Karpas-422 (cell line): ENCODE results near the gene ANO9. TPM values are rescaled to one million over a fixed set of nuclear protein-coding genes. Genes with fewer than 3 reads are reported as not detected.

Source experiments
- DNase-seq: peaks from one replicate; pipeline ENCODE4 v3.0.0-alpha.2; 2015
- H2AFZ ChIP-seq: fragments of 200-600 bp; sonication (generic); 2 replicates; pipeline ENCODE4 v1.6.1; 2014; ENCODE audit warnings: antibody characterized with exemption, low read length, mixed read lengths
- H3K27ac ChIP-seq: fragments of 200-600 bp; sonication (generic); 2 replicates; pipeline ENCODE4 v1.5.1; 2014; ENCODE audit warnings: mild to moderate bottlenecking, low read length, moderate library complexity
- H3K27me3 ChIP-seq: fragments of 200-600 bp; sonication (generic); 2 replicates; pipeline ENCODE4 v1.6.1; 2014; ENCODE audit warnings: low read length, mixed read lengths
- H3K36me3 ChIP-seq: fragments of 200-600 bp; sonication (generic); 2 replicates; pipeline ENCODE4 v1.6.1; 2014; ENCODE audit warnings: low read length, mixed read lengths; ENCODE audit not compliant: insufficient read depth
- H3K4me1 ChIP-seq: fragments of 200-600 bp; sonication (generic); 2 replicates; pipeline ENCODE4 v1.6.1; 2014; ENCODE audit warnings: mild to moderate bottlenecking, low read length, mixed read lengths
- H3K4me2 ChIP-seq: fragments of 200-600 bp; sonication (generic); 2 replicates; pipeline ENCODE4 v1.6.1; 2014; ENCODE audit warnings: low read length, low read depth, mild to moderate bottlenecking; ENCODE audit not compliant: poor library complexity, severe bottlenecking
- H3K4me3 ChIP-seq: fragments of 200-600 bp; sonication (generic); 2 replicates; pipeline ENCODE4 v1.5.1; 2014; ENCODE audit warnings: mild to moderate bottlenecking, antibody characterized with exemption, low read length, mixed read lengths
- H3K79me2 ChIP-seq: fragments of 200-600 bp; sonication (generic); 2 replicates; pipeline ENCODE4 v1.6.1; 2014; ENCODE audit warnings: mild to moderate bottlenecking, low read length, mixed read lengths
- H3K9ac ChIP-seq: fragments of 200-600 bp; sonication (generic); 2 replicates; pipeline ENCODE4 v1.6.0; 2014; ENCODE audit warnings: low read length
- H3K9me2 ChIP-seq: fragments of 200-600 bp; sonication (generic), shearing (Covaris generic); replicated peaks from 2 replicates; pipeline ENCODE4 v1.6.0; 2014; ENCODE audit warnings: mild to moderate bottlenecking, low read length, moderate library complexity; ENCODE audit not compliant: insufficient read depth
- H3K9me3 ChIP-seq: fragments of 300-700, 200-600 bp; sonication (generic); 2 replicates; pipeline ENCODE4 v1.6.1; 2014; ENCODE audit warnings: low read length, mixed read lengths
- H4K20me1 ChIP-seq: fragments of 200-600 bp; sonication (generic); 2 replicates; pipeline ENCODE4 v1.6.1; 2014; ENCODE audit warnings: mild to moderate bottlenecking, antibody characterized with exemption, low read length, low read depth; ENCODE audit not compliant: insufficient read depth
- total RNA-seq: library from RNA; depleted of rRNA; stranded (reverse); fragments of >200 nt; shearing (Covaris generic); gene quantifications from 2 replicates; pipeline ENCODE4 v1.2.3, GENCODE V29; 2014; ENCODE audit warnings: low replicate concordance

Gene ANO9
- total RNA-seq, 1 experiment from 2014 or later, result 1.4 TPM

GRCh38 chr11:420054-420910 lies 21.5 kb downstream of the ANO9 start:
- no peaks in the 10 kb centered on the region for H3K27me3 ChIP-seq
- no peaks in the 10 kb centered on the region for H3K9me2 ChIP-seq
- H2AFZ ChIP-seq, result no peak overlapping the region
- no peak for DNase-seq
- H3K79me2 ChIP-seq, result no peaks in the 10 kb centered on the region
- no peaks in the 10 kb centered on the region for H3K4me1 ChIP-seq
- H3K36me3 ChIP-seq, result no peaks in the 10 kb centered on the region
- no peak overlapping the region for H3K4me2 ChIP-seq
- no peak overlapping the region for H3K27ac ChIP-seq
- no peak overlapping the region for H3K4me3 ChIP-seq
- no peak overlapping the region for H3K9ac ChIP-seq
- H3K9me3 ChIP-seq, result no peaks in the 10 kb centered on the region
- H4K20me1 ChIP-seq, result no peaks in the 10 kb centered on the region

GRCh38 chr11:419248-420005 lies 22.4 kb downstream of the ANO9 start:
- Histone ChIP-seq H3K36me3 (no peaks in the 10 kb centered on the region), H3K4me1 (no peaks in the 10 kb centered on the region), H3K9ac (no peak overlapping the region), H4K20me1 (no peaks in the 10 kb centered on the region), H3K27me3 (no peaks in the 10 kb centered on the region), H3K4me2 (no peak overlapping the region), H3K27ac (no peak overlapping the region), H3K9me3 (no peaks in the 10 kb centered on the region), H3K9me2 (no peaks in the 10 kb centered on the region), H3K79me2 (no peaks in the 10 kb centered on the region), H2AFZ (no peak overlapping the region), H3K4me3 (no peak overlapping the region)
- no peak for DNase-seq

DNA sequence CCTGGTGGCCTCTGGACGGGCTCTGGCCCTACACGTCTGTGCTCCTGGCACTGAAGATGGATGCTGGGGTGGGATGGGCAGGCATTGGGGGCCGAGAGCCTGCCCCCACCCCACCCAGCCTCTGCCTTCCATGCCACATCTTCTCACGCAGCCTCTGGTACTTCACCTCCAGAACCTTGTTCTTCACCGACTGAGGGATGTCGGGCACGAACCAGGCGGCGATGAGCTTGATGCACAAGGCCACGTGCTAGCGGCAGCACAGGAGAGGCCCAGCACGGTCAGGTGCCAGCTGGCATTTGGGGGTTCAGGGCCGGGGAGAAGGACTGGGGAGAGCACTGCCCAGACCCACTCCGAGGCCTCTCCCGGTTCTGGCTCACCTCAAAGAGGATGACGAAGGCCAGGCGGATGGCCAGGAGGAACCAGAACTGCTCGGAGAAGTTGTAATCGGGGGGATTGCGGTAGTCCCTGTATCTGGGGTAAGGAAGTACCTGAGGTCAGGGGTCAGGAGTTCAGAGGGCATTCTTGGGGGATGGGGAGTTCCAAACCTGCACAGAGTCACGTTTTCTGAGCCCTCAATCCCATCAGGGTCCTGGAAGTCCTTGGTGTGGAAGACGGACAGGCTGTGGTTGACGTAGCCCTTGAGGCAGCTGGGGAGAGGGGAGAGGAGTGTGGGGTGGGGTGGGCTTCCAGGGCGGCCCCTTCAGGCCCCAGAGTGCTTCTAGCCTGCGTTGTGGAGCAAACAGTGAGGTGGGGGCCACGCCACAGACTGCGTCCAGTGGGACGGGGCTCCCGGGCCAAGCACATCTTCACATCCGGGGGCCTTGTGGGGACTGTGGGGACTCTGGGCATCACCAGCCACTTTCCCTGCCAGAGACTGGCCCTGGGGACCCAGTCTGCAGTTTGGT lies 23.2 kb downstream of the ANO9 start:
- DNase-seq, result no peak
- no peak overlapping the region for H3K27ac ChIP-seq

DNA sequence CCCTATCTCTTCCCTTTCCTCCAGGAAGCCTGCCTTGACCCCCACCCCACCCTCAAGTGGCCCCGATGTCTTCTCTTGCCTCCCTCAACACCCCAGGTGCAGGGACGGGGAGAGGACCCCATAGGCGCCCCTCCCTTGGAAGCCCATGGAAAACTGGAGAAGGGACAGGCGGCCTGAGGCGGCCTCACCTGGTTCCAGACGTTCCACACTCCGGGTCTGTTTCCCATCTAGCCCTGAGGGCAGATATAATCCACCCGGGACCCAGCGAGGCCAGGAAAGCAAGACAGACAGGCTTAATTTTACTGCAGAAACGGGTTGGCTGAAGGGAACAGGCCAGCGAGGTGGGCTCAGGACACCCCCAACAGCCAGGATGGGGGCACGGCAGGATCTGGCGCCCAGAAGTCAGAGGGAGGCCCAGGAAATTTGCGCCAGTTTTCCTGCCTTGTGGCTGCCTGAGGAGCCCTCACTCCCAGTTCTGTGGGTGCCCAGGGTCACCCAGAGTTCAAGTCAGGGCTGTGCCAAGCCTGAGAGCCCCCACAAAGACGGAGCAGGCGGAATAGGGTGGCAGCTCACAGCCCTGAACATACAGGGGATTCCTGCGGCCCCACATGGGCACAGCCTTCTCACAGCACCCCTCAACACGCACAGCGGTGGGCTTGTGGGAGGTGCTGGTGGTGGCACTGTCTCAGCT lies 24.0 kb downstream of the ANO9 start:
- Histone ChIP-seq H3K27me3 (no peaks in the 10 kb centered on the region), H3K4me3 (no peak overlapping the region), H3K4me1 (no peaks in the 10 kb centered on the region), H3K9me3 (no peaks in the 10 kb centered on the region), H3K79me2 (no peaks in the 10 kb centered on the region), H3K9me2 (no peaks in the 10 kb centered on the region), H3K9ac (no peak overlapping the region), H2AFZ (no peak overlapping the region), H4K20me1 (0 out of 2 replicates have a peak, but pooled peaks cover 3% of the 10 kb centered on the region), H3K4me2 (no peak overlapping the region), H3K36me3 (no peaks in the 10 kb centered on the region), H3K27ac (no peak overlapping the region)
- DNase-seq, result no peak

More for the DNA sequence above, 23.2 kb downstream of the ANO9 start:
- Histone ChIP-seq H2AFZ (no peak overlapping the region), H3K9me3 (no peaks in the 10 kb centered on the region), H3K9ac (no peak overlapping the region), H4K20me1 (no peaks in the 10 kb centered on the region), H3K9me2 (no peaks in the 10 kb centered on the region), H3K4me3 (no peak overlapping the region), H3K4me2 (no peak overlapping the region), H3K79me2 (no peaks in the 10 kb centered on the region), H3K36me3 (no peaks in the 10 kb centered on the region), H3K4me1 (no peaks in the 10 kb centered on the region), H3K27me3 (no peaks in the 10 kb centered on the region)

DNA sequence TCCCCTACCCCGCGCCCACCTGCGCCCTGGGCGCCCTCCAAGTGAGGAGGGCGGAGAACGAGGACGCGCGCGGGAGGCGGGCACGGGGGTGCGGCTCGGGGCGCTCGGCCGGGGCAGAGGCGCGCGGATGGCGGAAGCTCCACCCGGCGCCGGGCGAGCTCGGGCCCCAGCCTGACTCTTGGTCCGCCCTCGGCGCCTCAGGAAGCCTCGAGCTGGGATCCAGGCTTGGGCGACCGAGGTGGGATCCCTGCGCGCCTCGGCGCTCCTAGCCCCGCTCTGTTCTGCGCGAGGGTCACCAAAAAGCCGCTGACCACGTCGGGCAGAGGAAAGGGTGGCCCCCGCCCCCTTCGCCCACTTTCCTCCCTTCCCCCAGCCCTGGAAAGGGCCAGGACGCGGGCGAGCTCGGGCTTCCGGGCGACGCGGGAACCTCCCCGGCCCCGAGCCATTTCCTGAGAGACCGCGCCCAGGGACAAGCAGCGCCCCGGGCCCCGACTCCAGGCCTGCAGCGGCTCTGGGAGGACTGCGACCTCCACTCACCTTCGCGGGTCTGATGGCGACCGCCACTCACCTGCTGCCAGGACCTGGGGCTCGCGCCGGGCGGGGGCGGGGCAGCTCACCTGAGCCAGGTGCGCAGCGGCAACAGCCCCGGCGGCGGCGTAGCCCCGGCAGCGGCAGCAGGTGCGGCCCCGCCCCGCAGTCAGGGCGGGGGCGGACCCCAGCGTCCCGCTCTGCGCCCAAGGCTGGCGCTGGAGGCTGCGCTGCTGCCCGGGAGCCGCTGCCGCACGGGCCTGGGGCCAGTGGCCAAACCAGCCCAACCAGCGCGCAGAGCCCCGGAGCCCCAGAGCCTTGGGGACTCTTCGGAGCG lies 24.8 kb downstream of the ANO9 start:
- H3K4me1 ChIP-seq, result no peaks in the 10 kb centered on the region
- no peak overlapping the region for H3K4me3 ChIP-seq
- H3K27me3 ChIP-seq, result no peaks in the 10 kb centered on the region
- H3K9me3 ChIP-seq, result no peaks in the 10 kb centered on the region
- H3K9me2 ChIP-seq, result no peaks in the 10 kb centered on the region
- no peak overlapping the region for H3K9ac ChIP-seq
- H3K27ac ChIP-seq, result no peak overlapping the region
- H3K79me2 ChIP-seq, result no peaks in the 10 kb centered on the region
- DNase-seq, result no peak
- H2AFZ ChIP-seq, result no peak overlapping the region
- H3K36me3 ChIP-seq, result no peaks in the 10 kb centered on the region
- H4K20me1 ChIP-seq, result 0 out of 2 replicates have a peak, but pooled peaks cover 3% of the 10 kb centered on the region
- no peak overlapping the region for H3K4me2 ChIP-seq

- H3K4me1 ChIP-seq, result no peaks in the 10 kb centered on the region
- 0 out of 2 replicates have a peak, but pooled peaks cover 3% of the 10 kb centered on the region for H4K20me1 ChIP-seq
- H3K9me2 ChIP-seq, result no peaks in the 10 kb centered on the region
- H3K4me2 ChIP-seq, result no peak overlapping the region
- no peaks in the 10 kb centered on the region for H3K9me3 ChIP-seq
- no peaks in the 10 kb centered on the region for H3K27me3 ChIP-seq
- no peaks in the 10 kb centered on the region for H3K79me2 ChIP-seq
- H2AFZ ChIP-seq, result no peak overlapping the region
- H3K9ac ChIP-seq, result no peak overlapping the region
- H3K4me3 ChIP-seq, result no peak overlapping the region
- DNase-seq, result no peak
- no peaks in the 10 kb centered on the region for H3K36me3 ChIP-seq
- no peak overlapping the region for H3K27ac ChIP-seq
Measured at GRCh38 chr11:416051-416756, 25.6 kb downstream of the ANO9 start.

GRCh38 chr11:415640-416041 lies 26.2 kb downstream of the ANO9 start:
- DNase-seq, result no peak
- no peak overlapping the region for H3K4me3 ChIP-seq
- H3K9ac ChIP-seq, result no peak overlapping the region
- no peak overlapping the region for H2AFZ ChIP-seq
- H3K4me1 ChIP-seq, result no peaks in the 10 kb centered on the region
- H3K4me2 ChIP-seq, result no peak overlapping the region
- no peak overlapping the region for H3K27ac ChIP-seq
- 0 out of 2 replicates have a peak, but pooled peaks cover 3% of the 10 kb centered on the region for H4K20me1 ChIP-seq
- H3K9me3 ChIP-seq, result no peaks in the 10 kb centered on the region
- no peaks in the 10 kb centered on the region for H3K36me3 ChIP-seq
- no peaks in the 10 kb centered on the region for H3K27me3 ChIP-seq
- H3K9me2 ChIP-seq, result no peaks in the 10 kb centered on the region
- no peaks in the 10 kb centered on the region for H3K79me2 ChIP-seq
